ENCODE results near the gene STK17A.
A peak's percentile ranks its signal among the peaks of the same experiment; 100 is the strongest.

Gene STK17A

GRCh38 chr7:43652364-43652763 lies 69.5 kb downstream of the STK17A start:
- in situ Hi-C loops (cut with HindIII; ENCODE audit: low sequenced_read_pairs), result no loop called here
- peak; percentile 9 for TF ChIP-seq CTCF (IDR thresholded peaks at IDR 0.05; ENCODE audit: low read depth, low read length)
- no peak overlapping the region for H3K4me3 ChIP-seq (ENCODE audit: low read depth, low read length)
- DNase-seq (ENCODE audit: low read depth, low spot score), result no peak

- in situ Hi-C loops (cut with HindIII; ENCODE audit: low sequenced_read_pairs), result no loop called here
- DNase-seq (ENCODE audit: low read depth, low spot score), result no peak
- no peak for TF ChIP-seq CTCF (IDR thresholded peaks at IDR 0.05; ENCODE audit: low read depth, low read length)
- H3K4me3 ChIP-seq (ENCODE audit: low read depth, low read length), result no peak overlapping the region
Measured at GRCh38 chr7:43653466-43653865, 70.6 kb downstream of the STK17A start.

GRCh38 chr7:43653891-43654504 lies 71.1 kb downstream of the STK17A start:
- H3K4me3 ChIP-seq (ENCODE audit: low read depth, low read length), result no peak overlapping the region
- in situ Hi-C loops (cut with HindIII; ENCODE audit: low sequenced_read_pairs), result no loop called here
- no peak for DNase-seq (ENCODE audit: low read depth, low spot score)
- TF ChIP-seq CTCF (IDR thresholded peaks at IDR 0.05; ENCODE audit: low read depth, low read length), result no peak

- no peak for TF ChIP-seq CTCF (IDR thresholded peaks at IDR 0.05; ENCODE audit: low read depth, low read length)
- in situ Hi-C loops (cut with HindIII; ENCODE audit: low sequenced_read_pairs), result no loop called here
- no peak for DNase-seq (ENCODE audit: low read depth, low spot score)
- H3K4me3 ChIP-seq (ENCODE audit: low read depth, low read length), result no peak overlapping the region
Measured at GRCh38 chr7:43655584-43655983, 72.7 kb downstream of the STK17A start.

GRCh38 chr7:43656997-43657396 lies 74.1 kb downstream of the STK17A start:
- in situ Hi-C loops (cut with HindIII; ENCODE audit: low sequenced_read_pairs), result no loop called here
- no peak overlapping the region for H3K4me3 ChIP-seq (ENCODE audit: low read depth, low read length)
- DNase-seq (ENCODE audit: low read depth, low spot score), result no peak
- no peak for TF ChIP-seq CTCF (IDR thresholded peaks at IDR 0.05; ENCODE audit: low read depth, low read length)

GRCh38 chr7:43658718-43659548 lies 76.0 kb downstream of the STK17A start:
- DNase-seq (ENCODE audit: low read depth, low spot score), result peak; percentile 89
- TF ChIP-seq CTCF (IDR thresholded peaks at IDR 0.05; ENCODE audit: low read depth, low read length), result no peak
- in situ Hi-C loops (cut with HindIII; ENCODE audit: low sequenced_read_pairs), result no loop called here
- H3K4me3 ChIP-seq (ENCODE audit: low read depth, low read length), result no peak overlapping the region
